LoVo (cell line): ENCODE results near the gene ZBTB40.

Experiments
- DNase-seq: peaks from one replicate; pipeline ENCODE4 v3.0.0-alpha.2; 2016; ENCODE audit warnings: low spot score

ZBTB40 gene

DNA sequence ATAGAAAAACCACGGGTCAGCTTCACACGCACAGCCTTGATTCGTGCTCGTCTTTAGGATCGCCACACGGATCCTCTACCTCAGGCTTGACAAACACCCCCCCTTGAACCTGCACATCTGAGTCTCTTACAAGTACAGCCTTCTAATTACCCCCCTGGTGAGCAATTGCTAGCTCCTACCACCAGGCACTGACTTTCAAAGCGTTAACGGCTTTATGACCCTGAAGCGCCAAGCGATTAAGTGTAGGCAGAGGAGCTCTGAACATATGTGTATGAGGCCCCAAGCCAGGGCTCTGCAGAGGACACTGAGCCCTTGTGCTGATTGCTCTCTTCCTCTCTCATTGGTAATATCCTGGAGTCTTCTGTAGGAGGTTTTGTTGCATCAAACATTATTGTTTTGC, 55.9 kb downstream of the ZBTB40 start:
- no peak for DNase-seq

- no peak for DNase-seq
Observed at GRCh38 chr1:22508329-22508728, 56.7 kb downstream of the ZBTB40 start.

DNA sequence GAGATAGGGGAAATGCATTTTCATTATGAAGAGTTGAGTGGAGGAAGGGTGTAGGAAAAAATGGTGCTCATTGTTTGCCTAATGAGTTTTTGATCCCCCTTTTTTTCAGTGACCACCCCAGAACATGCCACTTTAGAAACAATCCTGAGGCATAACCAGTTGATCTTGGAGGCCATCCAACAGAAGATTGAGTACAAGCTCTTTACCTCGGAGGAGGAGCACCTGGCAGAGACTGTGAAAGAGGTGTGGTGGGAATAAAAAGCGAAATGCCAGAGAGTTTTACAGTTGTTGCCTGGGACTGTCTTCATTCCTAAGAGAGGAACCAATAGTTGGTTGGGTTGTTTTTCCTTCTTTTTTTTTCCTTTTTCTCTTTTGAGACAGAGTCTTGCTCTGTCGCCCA, 57.3 kb downstream of the ZBTB40 start:
- DNase-seq = no peak

- no peak for DNase-seq
Observed at GRCh38 chr1:22509815-22510214, 58.2 kb downstream of the ZBTB40 start.

DNA sequence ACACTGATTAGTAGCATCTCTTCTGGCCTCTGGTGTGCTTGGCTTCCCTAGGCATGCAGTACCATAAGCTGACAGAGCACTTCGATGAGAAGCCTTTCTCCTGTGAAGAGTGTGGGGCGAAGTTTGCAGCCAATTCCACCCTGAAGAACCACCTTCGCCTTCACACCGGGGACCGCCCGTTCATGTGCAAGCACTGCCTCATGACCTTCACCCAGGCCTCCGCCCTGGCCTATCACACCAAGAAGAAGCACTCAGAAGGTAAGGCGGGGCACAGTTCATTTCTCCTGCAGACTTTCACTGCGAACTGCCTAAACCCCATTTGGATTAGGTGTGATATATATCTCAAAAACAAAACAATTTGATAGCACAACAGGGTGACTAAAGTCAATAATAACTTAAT, 61.2 kb downstream of the ZBTB40 start:
- no peak for DNase-seq

- DNase-seq = no peak
Observed at GRCh38 chr1:22516906-22517571, 65.4 kb downstream of the ZBTB40 start.

DNA sequence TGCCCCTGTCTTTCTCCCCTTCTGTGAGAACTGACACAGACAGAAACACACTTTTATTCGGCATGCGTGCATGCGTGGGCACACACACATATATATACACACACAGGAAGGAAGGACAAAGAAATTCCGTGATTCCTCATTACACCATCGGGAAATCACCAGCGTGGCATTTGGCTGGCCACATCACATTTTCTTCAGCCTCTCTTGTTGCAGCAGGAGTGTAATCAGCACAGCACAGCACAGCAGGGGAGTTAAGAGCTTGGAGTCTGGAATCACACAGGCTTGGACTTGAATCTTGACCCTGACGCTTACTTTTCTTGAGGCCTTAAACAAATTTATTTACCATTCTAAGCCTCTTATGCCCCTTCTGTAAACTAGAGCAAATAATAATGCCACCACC, 66.3 kb downstream of the ZBTB40 start:
- DNase-seq = no peak

DNA sequence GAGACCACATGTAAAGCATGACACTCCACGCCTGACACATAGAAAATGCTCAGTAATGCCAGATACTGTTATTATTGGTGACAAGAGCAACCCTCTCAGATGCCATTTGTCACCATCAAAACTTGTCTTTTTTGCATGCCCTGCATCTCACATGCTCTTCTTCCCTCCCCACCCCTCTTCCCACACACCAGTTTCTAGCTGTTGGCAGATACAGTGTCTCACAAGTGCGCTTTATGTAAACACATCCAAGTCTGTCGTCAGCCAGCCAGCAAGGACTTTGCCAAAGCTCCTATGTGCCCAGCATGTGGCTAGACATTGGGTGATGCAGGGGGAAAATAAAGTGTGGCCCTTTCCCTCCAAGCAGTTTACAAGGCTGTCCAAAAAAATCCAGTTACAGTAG, 66.7 kb downstream of the ZBTB40 start:
- no peak for DNase-seq

DNA sequence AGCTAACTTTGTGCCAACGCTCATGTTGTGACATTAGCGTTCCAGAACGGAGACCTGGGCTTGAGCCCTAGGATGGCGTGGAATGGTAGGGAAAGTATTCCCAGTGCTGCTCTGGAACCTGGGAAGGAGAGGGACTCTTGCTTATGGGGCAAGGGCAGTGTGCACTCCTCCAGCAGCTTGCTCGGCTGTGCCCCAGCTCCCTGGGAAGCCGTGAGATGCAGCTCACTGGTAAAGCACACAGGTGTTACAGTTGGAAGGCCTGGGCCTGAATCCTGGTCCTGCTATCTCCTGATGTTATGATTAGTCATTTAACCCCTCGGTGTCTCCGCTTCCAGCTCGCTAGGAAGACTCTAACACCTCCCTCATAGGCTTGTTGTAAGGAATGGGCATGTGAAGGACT, 69.2 kb downstream of the ZBTB40 start:
- DNase-seq = no peak

DNA sequence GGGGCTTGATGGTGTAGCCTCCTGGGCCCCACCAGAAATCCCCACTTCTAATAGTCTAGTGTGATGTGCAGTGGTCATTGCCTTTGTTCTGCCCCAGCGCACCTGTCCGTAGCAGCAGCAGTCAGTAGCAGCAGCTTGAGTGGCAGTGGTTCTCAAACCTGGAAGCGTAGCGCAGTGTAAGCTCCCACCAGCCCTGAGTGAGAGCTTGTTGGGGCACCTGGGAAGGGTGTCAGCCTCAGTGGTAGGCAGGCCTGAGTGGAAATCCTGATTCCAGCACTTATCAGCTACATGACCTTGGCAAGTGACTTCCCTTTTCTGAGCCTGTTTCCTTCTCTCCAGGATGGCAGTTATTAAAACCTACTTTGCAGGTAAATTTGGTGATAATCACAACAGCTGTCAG, 70.0 kb downstream of the ZBTB40 start:
- no peak for DNase-seq

DNA sequence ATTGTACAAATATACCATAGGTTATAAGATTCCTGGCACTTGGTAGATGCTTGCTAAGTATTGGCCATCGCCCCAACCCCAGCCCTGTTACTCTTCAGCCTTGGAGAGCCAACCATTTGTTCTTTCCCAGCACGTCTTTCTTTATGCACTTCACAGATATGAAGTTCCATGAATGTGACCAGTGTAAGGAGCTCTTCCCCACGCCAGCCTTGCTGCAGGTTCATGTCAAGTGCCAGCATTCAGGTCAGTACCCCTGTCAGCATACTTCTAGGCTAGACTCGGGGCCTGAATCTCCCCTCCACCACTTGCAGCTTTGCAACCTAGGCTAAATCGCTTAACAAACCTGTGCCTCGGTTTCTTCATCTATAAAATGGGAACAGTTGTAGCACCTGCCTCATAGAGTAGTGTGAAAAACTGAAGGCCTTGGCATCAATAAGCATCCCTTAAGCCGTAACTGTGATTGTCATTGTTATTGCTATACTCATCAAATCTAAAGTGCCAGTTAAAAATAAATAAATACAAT, 70.6 kb downstream of the ZBTB40 start:
- no peak for DNase-seq

GRCh38 chr1:22524481-22524880, 72.8 kb downstream of the ZBTB40 start:
- DNase-seq = no peak

- no peak for DNase-seq
Observed at GRCh38 chr1:22525211-22525610, 73.6 kb downstream of the ZBTB40 start.

DNA sequence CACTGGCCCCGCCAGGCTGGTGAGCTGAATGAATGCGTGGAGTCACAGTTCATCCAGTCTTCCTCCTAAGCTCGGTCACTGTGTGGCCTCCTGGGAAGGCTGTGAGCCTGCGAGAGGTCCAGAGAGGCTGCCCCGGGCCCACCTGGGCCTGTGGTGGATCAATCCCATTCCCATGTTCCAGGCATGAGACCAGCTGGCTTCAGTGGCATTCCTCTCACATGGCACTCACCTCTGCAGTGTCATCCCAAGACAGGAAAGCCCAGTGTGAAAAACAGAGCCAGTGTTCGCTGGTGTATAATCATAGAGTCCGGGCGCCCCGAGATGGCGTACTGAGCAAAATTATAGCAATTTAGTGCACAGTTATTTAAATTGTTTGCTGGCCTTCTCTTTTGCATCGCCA, 74.0 kb downstream of the ZBTB40 start:
- DNase-seq = no peak

GRCh38 chr1:22526098-22526497, 74.4 kb downstream of the ZBTB40 start:
- DNase-seq = no peak

GRCh38 chr1:22526677-22527076, 75.0 kb downstream of the ZBTB40 start:
- no peak for DNase-seq

- DNase-seq = no peak
Observed at GRCh38 chr1:22527122-22527521, 75.5 kb downstream of the ZBTB40 start.

DNA sequence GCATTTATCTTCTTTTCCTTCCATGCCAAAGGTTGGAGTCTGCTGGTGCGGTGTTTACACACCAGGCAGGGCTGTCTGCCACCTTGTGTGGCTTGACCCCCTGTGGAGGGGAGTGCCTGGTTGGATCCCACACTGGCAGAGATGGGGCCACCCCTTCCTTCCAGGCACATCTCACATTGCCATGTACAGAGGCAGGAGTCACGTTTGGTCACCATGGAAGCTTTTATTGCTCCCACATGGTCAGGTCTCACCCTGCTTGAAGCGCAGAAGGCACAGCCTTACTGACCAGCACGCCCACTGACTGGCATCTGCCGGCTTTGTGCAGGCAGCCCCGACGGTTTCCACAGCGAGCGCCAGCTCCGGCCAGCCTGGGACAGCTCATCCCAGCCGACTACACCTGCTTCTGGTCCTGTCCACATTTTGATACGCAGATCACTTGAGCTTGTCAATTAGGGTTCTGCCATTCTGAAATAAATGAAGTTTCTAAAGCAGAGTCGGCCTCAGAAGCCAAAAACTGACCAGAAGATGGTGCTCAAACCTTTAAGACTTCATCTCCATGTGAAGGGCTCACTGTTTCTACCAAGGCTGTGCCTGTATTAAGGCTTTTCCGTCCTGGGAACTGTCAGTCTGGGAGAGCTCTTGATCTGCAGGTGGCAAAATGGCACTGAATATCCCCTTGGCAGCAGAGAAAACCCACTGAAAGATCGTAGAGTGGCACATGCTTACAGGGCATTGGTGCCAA, 76.1 kb downstream of the ZBTB40 start:
- no peak for DNase-seq

GRCh38 chr1:22528451-22528850, 76.8 kb downstream of the ZBTB40 start:
- DNase-seq = no peak

- no peak for DNase-seq
Observed at GRCh38 chr1:22529901-22530621, 78.4 kb downstream of the ZBTB40 start.

GRCh38 chr1:22530715-22531114, 79.1 kb downstream of the ZBTB40 start:
- no peak for DNase-seq

DNA sequence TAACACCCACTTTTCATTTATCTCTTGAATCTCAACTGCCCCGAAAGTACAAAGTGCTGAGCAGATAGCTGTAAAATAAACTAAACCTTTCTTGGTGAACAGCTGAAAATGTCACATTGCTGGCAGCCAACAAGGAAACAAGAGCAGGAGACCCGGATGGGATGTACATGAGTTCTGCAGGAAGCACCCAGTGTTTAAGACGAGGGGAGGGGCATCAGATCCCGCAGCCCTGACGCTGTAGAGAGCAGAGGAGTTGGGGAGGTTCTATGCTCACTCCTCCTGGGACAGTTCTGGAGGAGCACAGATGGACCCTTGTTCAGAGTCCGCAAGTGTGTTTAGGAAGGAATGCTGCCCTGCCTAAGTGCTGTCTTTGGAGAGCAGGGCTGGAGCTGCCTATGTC, 79.6 kb downstream of the ZBTB40 start:
- no peak for DNase-seq
